Measurements from ENCODE around the gene EIF4G3. TPM values are rescaled to one million over a fixed set of nuclear protein-coding genes. Genes with fewer than 3 reads are reported as not detected.
"Not testable (repeated sequence)": the region's sequence is repeated elsewhere in the genome, so short reads cannot be mapped to it uniquely, and the experiment has no call there.

Gene EIF4G3
- total RNA-seq, 4 donors from 2014 or later: 56.6 to 131 (median 70.8) TPM

GRCh38 chr1:21192284-21192683 lies 15.6 kb upstream of the EIF4G3 start:
- DNase-seq: no peak
- TF ChIP-seq POLR2A (IDR thresholded peaks at IDR 0.05) (no peak), CTCF (IDR thresholded peaks at IDR 0.05) (no peak)
- H3K27me3 ChIP-seq: no peaks in the 10 kb centered on the region
- no peak overlapping the region for H3K27ac ChIP-seq
- H3K36me3 ChIP-seq: no peaks in the 10 kb centered on the region
- H3K9me3 ChIP-seq: no peaks in the 10 kb centered on the region
- peaks cover 0 to 15% (median 0%) of the 10 kb centered on the region in 4 donors for H3K4me1 ChIP-seq
- no peak overlapping the region for H3K4me3 ChIP-seq

GRCh38 chr1:21190771-21191170 lies 14.1 kb upstream of the EIF4G3 start:
- not testable (repeated sequence) for H3K36me3 ChIP-seq, H3K9me3 ChIP-seq, H3K27me3 ChIP-seq, H3K4me3 ChIP-seq
- Histone ChIP-seq H3K4me1 (peaks cover 0 to 14% (median 0%) of the 10 kb centered on the region in 4 donors), H3K27ac (peak overlapping the region in 1 of 4 donors; percentile 30)
- DNase-seq: peak in 1 of 3 donors; percentile 51
- TF ChIP-seq CTCF (IDR thresholded peaks at IDR 0.05): peak in 2 of 6 experiments; percentile 20 to 21

GRCh38 chr1:21189906-21190500 lies 13.3 kb upstream of the EIF4G3 start:
- H3K9me3 ChIP-seq: no peaks in the 10 kb centered on the region
- H3K4me3 ChIP-seq: no peak overlapping the region
- no peaks in the 10 kb centered on the region for H3K36me3 ChIP-seq
- DNase-seq: no peak
- peaks cover 0 to 6% (median 0%) of the 10 kb centered on the region in 4 donors for H3K4me1 ChIP-seq
- TF ChIP-seq CTCF (IDR thresholded peaks at IDR 0.05) (no peak), POLR2A (IDR thresholded peaks at IDR 0.05) (no peak)
- H3K27ac ChIP-seq: no peak overlapping the region
- H3K27me3 ChIP-seq: no peaks in the 10 kb centered on the region

GRCh38 chr1:21189421-21189820 lies 12.7 kb upstream of the EIF4G3 start:
- H3K27ac ChIP-seq: no peak overlapping the region
- H3K4me3 ChIP-seq: no peak overlapping the region
- no peaks in the 10 kb centered on the region for H3K36me3 ChIP-seq
- TF ChIP-seq CTCF (IDR thresholded peaks at IDR 0.05): no peak
- TF ChIP-seq POLR2A (IDR thresholded peaks at IDR 0.05): no peak
- DNase-seq: no peak
- H3K27me3 ChIP-seq: no peaks in the 10 kb centered on the region
- no peaks in the 10 kb centered on the region for H3K9me3 ChIP-seq
- peaks cover 0 to 3% (median 0%) of the 10 kb centered on the region in 4 donors for H3K4me1 ChIP-seq

GRCh38 chr1:21188235-21188634 lies 11.5 kb upstream of the EIF4G3 start:
- H3K4me3 ChIP-seq: no peak overlapping the region
- TF ChIP-seq POLR2A (IDR thresholded peaks at IDR 0.05) (no peak), CTCF (IDR thresholded peaks at IDR 0.05) (no peak)
- no peak for DNase-seq
- H3K9me3 ChIP-seq: no peaks in the 10 kb centered on the region
- no peaks in the 10 kb centered on the region for H3K36me3 ChIP-seq
- peaks cover 0 to 3% (median 0%) of the 10 kb centered on the region in 4 donors for H3K4me1 ChIP-seq
- no peak overlapping the region for H3K27ac ChIP-seq
- no peaks in the 10 kb centered on the region for H3K27me3 ChIP-seq
